ENCODE results near the gene PPP1R3D. TPM values are rescaled to one million over a fixed set of nuclear protein-coding genes. Genes with fewer than 3 reads are reported as not detected.

Gene PPP1R3D
- total and polyA plus RNA-seq, 2 of the 8 experiments (the other 6 are each of a cell fraction or from before 2014, with no cell fraction given): 1.4 to 3.9 TPM

DNA sequence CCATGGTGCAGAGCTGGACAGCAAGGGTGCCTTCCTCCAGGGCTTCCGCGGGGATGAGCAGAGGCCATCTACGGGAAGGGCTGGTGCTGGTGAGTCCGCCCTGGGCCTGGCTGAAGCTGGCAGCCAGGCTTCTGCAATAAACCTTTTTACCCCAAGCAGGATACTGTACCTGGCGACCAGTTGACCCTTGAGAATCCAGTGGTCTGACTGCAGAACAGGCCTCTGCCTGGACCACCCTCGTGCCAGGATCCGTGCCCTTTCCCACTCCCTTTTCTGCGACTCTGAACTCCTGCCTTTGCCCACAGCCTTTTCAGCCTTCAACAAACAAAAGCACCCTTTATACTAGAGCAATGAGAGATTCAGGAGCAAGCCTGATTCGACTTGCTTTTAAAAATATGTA is 37.0 kb upstream of the PPP1R3D start:
- H3K79me1 ChIP-seq (ENCODE audit: low read depth, low read length): no peaks in the 10 kb centered on the region
- ChIA-PET POLR2A (ENCODE audit: partially characterized antibody) (no interaction called here), CTCF (ENCODE audit: partially characterized antibody) (interaction anchor here (1.2 kb wide), 1 partner anchor 71 kb away, joined by 3 read pairs; no protein-coding TSS in a partner anchor)
- H3K23me2 ChIP-seq (ENCODE audit: low read depth, low read length): no peaks in the 10 kb centered on the region
- H3K14ac ChIP-seq (ENCODE audit: insufficient read length): no peak overlapping the region
- H3K27ac ChIP-seq (ENCODE audit: low read depth, low read length): no peak overlapping the region
- no peak for DNase-seq (ENCODE audit: low read depth in 1 of 2, low spot score in 2 of 2)
- WGBS, 2 experiments (ENCODE audit: extremely low coverage in 1 of 2, insufficient coverage in 1 of 2, insufficient read length in 1 of 2, insufficient replicate concordance in 2 of 2, low coverage in 1 of 2, low lambda C conversion rate in 2 of 2, missing lambda C conversion rate in 1 of 2): 91% methylated on average over 9 of the region's 9 CpGs; no CpG with 5 or more reads in 1 of the 2 experiments
- no peak overlapping the region for H2AK5ac ChIP-seq (ENCODE audit: low read depth, low read length)
- H3K4ac ChIP-seq (replicated peaks; ENCODE audit: insufficient read length, low read depth, low read length): no peak overlapping the region
- H3K23ac ChIP-seq (ENCODE audit: insufficient read length): no peak overlapping the region
- H3K36me3 ChIP-seq (ENCODE audit: control insufficient read depth in 2 of 4, insufficient read depth in 4 of 4, low read length in 3 of 4): no peaks in the 10 kb centered on the region
- no peak overlapping the region for H2BK20ac ChIP-seq (ENCODE audit: low read length)
- TF ChIP-seq GTF2F1 (IDR thresholded peaks at IDR 0.05; ENCODE audit: borderline replicate concordance, low read depth, low read length) (no peak), NANOG (IDR thresholded peaks at IDR 0.05; ENCODE audit: insufficient read depth, low read depth, low read length, poor library complexity, severe bottlenecking) (no peak)
- H3K4me3 ChIP-seq (ENCODE audit: extremely low read depth in 1 of 4, insufficient read depth in 2 of 4, low read depth in 3 of 4, low read length in 4 of 4): no peak overlapping the region
- H2BK15ac ChIP-seq (ENCODE audit: low read length): no peak overlapping the region
- H3K18ac ChIP-seq (ENCODE audit: extremely low read depth, low read length): no peak overlapping the region
- H3K9me3 ChIP-seq (ENCODE audit: insufficient read depth in 2 of 2, low read depth in 1 of 2, low read length in 1 of 2): no peaks in the 10 kb centered on the region
- no peak overlapping the region for H3K56ac ChIP-seq (replicated peaks; ENCODE audit: insufficient read length, low read depth, low read length)
- no peaks in the 10 kb centered on the region; a peak in 1 of 7 replicates for H3K4me1 ChIP-seq (replicated peaks in 1 of 4; ENCODE audit: control insufficient read depth in 3 of 4, insufficient read depth in 4 of 4, low read length in 3 of 4)
- H2BK5ac ChIP-seq (ENCODE audit: low read depth, low read length): no peak overlapping the region
- H2BK12ac ChIP-seq (ENCODE audit: low read depth, low read length): no peak overlapping the region
- H2BK120ac ChIP-seq (replicated peaks; ENCODE audit: low read depth, low read length): no peak overlapping the region
- H2AFZ ChIP-seq (ENCODE audit: low read length): no peak overlapping the region
- no peaks in the 10 kb centered on the region for H4K20me1 ChIP-seq (replicated peaks in 1 of 2; ENCODE audit: control insufficient read depth in 1 of 2, insufficient read depth in 2 of 2, low read length in 2 of 2)
- no peak overlapping the region for H4K8ac ChIP-seq (ENCODE audit: extremely low read depth, insufficient read depth, low read length)
- H3K4me2 ChIP-seq (ENCODE audit: insufficient read depth in 1 of 2, low read depth in 2 of 2, low read length in 2 of 2): no peak overlapping the region
- H4K91ac ChIP-seq (replicated peaks; ENCODE audit: insufficient read length, low read length): no peak overlapping the region
- H3K27me3 ChIP-seq (replicated peaks in 1 of 4; ENCODE audit: control insufficient read depth in 3 of 4, extremely low read depth in 1 of 4, insufficient read depth in 3 of 4, low read length in 3 of 4): no peaks in the 10 kb centered on the region
- H4K5ac ChIP-seq (ENCODE audit: insufficient read length, low read depth, low read length): no peak overlapping the region
- H3K79me2 ChIP-seq (ENCODE audit: control insufficient read depth in 1 of 2, insufficient read depth in 2 of 2, low read length in 2 of 2): no peaks in the 10 kb centered on the region
- FAIRE-seq: no peak
- H3K9ac ChIP-seq (replicated peaks in 1 of 4; ENCODE audit: extremely low read depth in 1 of 4, low read depth in 3 of 4, low read length in 3 of 4): no peak overlapping the region

All from H1 (cell line).